Right lobe of liver (tissue), 6 donors: ENCODE results near the gene SERPINA10. TPM values are rescaled to one million over a fixed set of nuclear protein-coding genes. Genes with fewer than 3 reads are reported as not detected.
"Not testable (repeated sequence)": the region's sequence is repeated elsewhere in the genome, so short reads cannot be mapped to it uniquely, and the experiment has no call there.

Source experiments
- ATAC-seq, 4 donors: fragments of 200-7000 bp; cut with Tn5 transposase; one replicate each; pipeline ENCODE4 v1.9.1; 2020; ENCODE audit warnings: mild to moderate bottlenecking in 4 of 4, moderate library complexity in 4 of 4
- DNase-seq, 3 donors: peaks; one replicate each; pipeline ENCODE4 v3.0.0-alpha.2; 2020
- H3K27ac ChIP-seq, 3 donors: fragments of 200-600 bp; one replicate each; pipeline ENCODE4 v1.8.0; 2022
- H3K27me3 ChIP-seq, 2 donors: fragments of 200-600 bp; one replicate each; pipeline ENCODE4 v1.8.0; 2022
- H3K36me3 ChIP-seq, 4 donors: fragments of 200-600 bp; sonication (generic) in 1 of 4; one replicate each; pipeline versions ENCODE4 v1.5.1 to v1.8.0; 2017 to 2022; ENCODE audit warnings: control low read depth in 1 of 4
- H3K4me1 ChIP-seq, 4 donors: fragments of 200-600 bp; sonication (generic) in 1 of 4; one replicate each; pipeline versions ENCODE4 v1.5.1 to v1.8.0; 2017 to 2022; ENCODE audit warnings: control low read depth in 1 of 4
- H3K4me3 ChIP-seq, 3 donors: fragments of 200-600 bp; one replicate each; pipeline ENCODE4 v1.8.0; 2022
- H3K9me3 ChIP-seq, 4 donors: fragments of 200-600 bp; sonication (generic) in 1 of 4; one replicate each; pipeline versions ENCODE4 v1.5.1 to v1.8.0; 2017 to 2022; ENCODE audit warnings: control low read depth in 1 of 4
- CTCF ChIP-seq, 4 donors: fragments of 200-600 bp in 3 of 4; fragments of 450-650 bp in 1 of 4; IDR thresholded peaks; one replicate each; pipeline versions ENCODE4 v1.5.1 to v1.8.0; 2016 to 2022; ENCODE audit warnings: antibody characterized with exemption in 4 of 4, mild to moderate bottlenecking in 2 of 4
- POLR2A ChIP-seq: fragments of 450-650 bp; IDR thresholded peaks from one replicate; pipeline ENCODE4 v1.6.1; 2017; ENCODE audit warnings: antibody characterized with exemption, mild to moderate bottlenecking
- WGBS: methylation state at CpG from one replicate; pipeline ENCODE4 v1.1.6; 2018; ENCODE audit warnings: low coverage, low lambda C conversion rate; ENCODE audit not compliant: insufficient coverage; ENCODE audit errors: missing lambda C conversion rate; 5-methylcytosine and 5-hydroxymethylcytosine counted together
- intact Hi-C, 2 donors: fragments of 100-400 bp; cut with DNase I; formaldehyde crosslinking; loops; one replicate each; pipeline versions ENCODE4 v1.11.2 to v1.14.1; 2022
- total RNA-seq, 6 experiments: library from RNA; depleted of rRNA in 2 of 6; stranded (reverse); fragments of >200 nt in 2 of 6; fragmentation: NEBNext Ultra II Directional in 3 of 6; extraction: Animal tissue kit (Norgen Biotek cat#: 25700) in 3 of 6; gene quantifications; one replicate each; pipeline versions ENCODE4 v1.1.0 to v1.2.4, GENCODE V29; 2016 to 2023
- donor health status: DM: no; HTN: yes; CAD: no.
- donor health status: DM: no; HTN: no; CAD: no.
- donor health status: DM: no; HTN: no; CAD: no.
- donor health status: DM: no; HTN: yes; CAD: no.
- donor health status: DM: no; HTN: yes; CAD: no.

SERPINA10 gene
- total RNA-seq, 6 experiments from 2014 or later, result 114 to 400 (median 239) TPM

GRCh38 chr14:94305620-94306019, 12.6 kb upstream of the SERPINA10 start:
- WGBS, result 54% methylated on average over 2 of the region's 2 CpGs
- TF ChIP-seq CTCF (IDR thresholded peaks at IDR 0.05), result no peak
- TF ChIP-seq POLR2A, result no peak
- H3K9me3 ChIP-seq, result no peaks in the 10 kb centered on the region
- peaks cover 0 to 72% (median 21%) of the 10 kb centered on the region in 4 donors for H3K36me3 ChIP-seq
- no peaks in the 10 kb centered on the region for H3K27me3 ChIP-seq
- DNase-seq, result no peak
- intact Hi-C loops, result no loop called here
- H3K4me1 ChIP-seq, result peaks cover 0 to 21% (median 4%) of the 10 kb centered on the region in 4 donors
- H3K4me3 ChIP-seq, result no peak overlapping the region
- H3K27ac ChIP-seq, result peak overlapping the region in 1 of 3 donors; percentile 39
- ATAC-seq, result no peak

GRCh38 chr14:94304243-94304642, 11.2 kb upstream of the SERPINA10 start:
- WGBS, result 85% methylated on average over 5 of the region's 6 CpGs
- ATAC-seq (no peak), DNase-seq (no peak)
- H3K4me3 ChIP-seq, result no peak overlapping the region
- no peaks in the 10 kb centered on the region for H3K9me3 ChIP-seq
- H3K27ac ChIP-seq, result no peak overlapping the region
- intact Hi-C loops, result no loop called here
- peaks cover 0 to 24% (median 4%) of the 10 kb centered on the region in 4 donors for H3K4me1 ChIP-seq
- H3K36me3 ChIP-seq, result peaks cover 0 to 58% (median 19%) of the 10 kb centered on the region in 4 donors
- no peaks in the 10 kb centered on the region for H3K27me3 ChIP-seq
- TF ChIP-seq CTCF (IDR thresholded peaks at IDR 0.05) (no peak), POLR2A (no peak)

DNA sequence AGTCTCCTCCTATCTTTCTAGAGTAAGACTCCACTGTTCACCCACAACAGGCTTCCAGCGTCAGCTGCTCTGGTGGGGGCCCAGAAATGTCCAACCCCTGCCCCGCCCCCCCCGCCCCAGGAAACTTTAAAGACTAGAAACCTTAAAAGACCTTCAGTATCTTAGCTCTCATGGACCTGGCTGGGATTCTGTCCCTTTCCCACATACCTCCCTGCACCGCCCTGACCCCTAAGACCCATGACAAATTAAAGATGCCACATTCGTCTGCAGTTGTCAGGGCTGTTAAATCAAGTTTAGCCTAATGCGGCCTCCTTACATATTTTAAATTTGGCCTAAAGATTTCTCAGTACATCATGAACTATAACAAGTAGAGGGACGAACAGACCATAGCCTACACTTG, 10.0 kb upstream of the SERPINA10 start:
- Histone ChIP-seq H3K27ac (no peak overlapping the region), H3K27me3 (no peaks in the 10 kb centered on the region), H3K4me1 (peaks cover 0 to 34% (median 6%) of the 10 kb centered on the region in 4 donors), H3K9me3 (no peaks in the 10 kb centered on the region), H3K36me3 (peaks cover 0 to 47% (median 14%) of the 10 kb centered on the region in 4 donors), H3K4me3 (no peak overlapping the region)
- TF ChIP-seq POLR2A (no peak), CTCF (IDR thresholded peaks at IDR 0.05) (no peak)
- 90% methylated on average over 7 of the region's 7 CpGs for WGBS
- ATAC-seq (no peak), DNase-seq (no peak)
- intact Hi-C loops, result no loop called here

GRCh38 chr14:94298130-94298529, 5.1 kb upstream of the SERPINA10 start:
- TF ChIP-seq POLR2A, result no peak
- TF ChIP-seq CTCF (IDR thresholded peaks at IDR 0.05), result no peak
- ATAC-seq (no peak), DNase-seq (peak in 1 of 3 donors; percentile 53)
- no CpG with 5 or more reads among the region's 15 CpGs for WGBS
- Histone ChIP-seq H3K27ac (peak overlapping the region; percentile 94 to 99 (median 99)), H3K4me1 (peaks cover 0 to 59% (median 13%) of the 10 kb centered on the region in 4 donors), H3K27me3 (no peaks in the 10 kb centered on the region), H3K36me3 (no peaks in the 10 kb centered on the region), H3K4me3 (no peak overlapping the region), H3K9me3 (no peaks in the 10 kb centered on the region)
- intact Hi-C loops, result loop anchor here in 1 of 2 donors (10.0 kb wide), 1 partner anchor 77 kb away; no protein-coding TSS in a partner anchor

DNA sequence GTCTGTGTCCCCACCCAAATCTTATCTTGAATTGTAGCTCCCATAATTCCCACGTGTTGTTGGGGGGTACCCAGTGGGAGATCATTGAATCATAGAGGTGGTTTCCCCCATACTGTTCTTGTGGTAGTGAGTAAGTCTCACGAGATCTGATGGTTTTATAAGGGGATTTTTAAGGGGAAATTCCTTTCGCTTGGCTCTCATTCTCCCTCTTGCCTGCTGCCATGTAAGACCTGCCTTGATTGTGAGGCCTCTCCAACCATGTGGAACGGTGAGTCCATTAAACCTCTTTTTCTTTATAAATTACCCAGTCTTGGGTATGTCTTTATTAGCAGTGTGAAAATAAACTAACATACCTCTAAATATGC, 3.1 kb upstream of the SERPINA10 start:
- DNase-seq, H3K9me3 ChIP-seq, H3K36me3 ChIP-seq, H3K27me3 ChIP-seq: not testable (repeated sequence)
- intact Hi-C loops, result loop anchor here in 1 of 2 donors (10.0 kb wide), 1 partner anchor 79 kb away; no protein-coding TSS in a partner anchor
- WGBS, result 32% methylated on average over 4 of the region's 4 CpGs
- H3K4me1 ChIP-seq, result peaks cover 0 to 59% (median 13%) of the 10 kb centered on the region in 4 donors
- ATAC-seq, result peak in 1 of 4 donors; percentile 1
- peak overlapping the region in 1 of 3 donors; percentile 13 for H3K4me3 ChIP-seq
- peak overlapping the region; percentile 94 to 99 (median 99) for H3K27ac ChIP-seq
